ENCODE data around the gene EOGT.

The EOGT gene
- total RNA-seq: 27.8 to 67.9 (median 54.9) reads per million in 17 experiments

DNA sequence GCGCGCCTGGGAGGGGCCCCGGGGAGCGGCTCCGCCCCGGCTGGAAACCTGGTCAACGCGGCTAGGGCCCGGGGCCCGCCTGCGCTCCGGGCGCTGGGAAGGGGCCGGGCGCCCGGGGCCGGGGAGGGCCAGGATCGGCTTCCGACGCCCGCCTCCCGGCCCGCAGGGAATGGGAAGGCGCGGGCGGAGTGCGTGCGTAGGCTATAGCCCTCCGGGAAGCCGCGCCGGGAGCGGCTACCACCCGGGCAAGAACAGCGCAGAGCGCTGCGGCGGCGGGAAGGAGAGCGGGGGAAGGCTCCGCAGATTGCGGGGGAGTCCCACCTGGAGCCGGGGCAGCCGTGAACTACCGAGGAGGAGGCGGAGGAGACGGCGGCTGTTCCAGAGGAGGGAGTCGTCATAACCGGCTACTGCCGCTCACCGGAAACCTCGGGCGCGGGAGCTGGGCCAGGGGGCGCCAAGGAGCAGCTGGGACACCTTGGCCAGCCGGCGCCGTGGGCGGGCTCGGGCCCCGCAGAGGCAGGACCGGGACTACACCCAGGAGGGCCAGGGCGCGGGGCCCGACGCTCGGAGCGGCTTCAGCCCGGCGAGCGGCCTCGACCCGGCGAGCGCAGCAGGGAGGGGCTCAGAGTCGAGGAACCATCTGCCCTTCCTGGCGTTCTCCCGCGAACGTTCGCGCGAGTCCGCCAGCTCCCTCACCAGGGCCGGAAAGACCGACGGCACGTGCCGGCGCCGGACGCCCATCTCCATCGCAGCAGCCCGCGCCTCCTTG is at the start of gene EOGT:
Gene EOGT, minus strand, starts transcription at position 432 of the 769 bp plus-strand sequence. CDS start 3,838 bp downstream, outside the sequence.
- DNase-seq: peak; percentile 80 to 95 (median 88)

DNA sequence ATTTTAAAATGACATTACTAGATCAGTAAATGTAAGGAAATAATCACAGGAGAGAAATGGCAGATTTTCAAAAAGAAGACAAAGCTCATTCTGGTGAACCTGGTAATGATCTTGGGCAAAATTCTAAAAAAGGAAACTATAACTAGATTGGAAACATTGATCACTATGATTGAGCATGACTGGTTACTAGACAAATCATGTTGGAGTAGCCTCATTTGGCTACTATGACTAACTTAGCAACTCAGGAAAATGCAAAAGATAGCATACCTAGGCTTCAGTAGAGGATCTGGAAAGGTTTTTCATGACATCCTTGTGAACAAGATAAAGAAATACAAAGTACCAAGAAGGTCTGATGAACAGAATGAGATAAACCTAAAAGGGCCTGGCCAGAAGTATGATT is 46.2 kb upstream of the EOGT start:
- no peak for DNase-seq

DNA sequence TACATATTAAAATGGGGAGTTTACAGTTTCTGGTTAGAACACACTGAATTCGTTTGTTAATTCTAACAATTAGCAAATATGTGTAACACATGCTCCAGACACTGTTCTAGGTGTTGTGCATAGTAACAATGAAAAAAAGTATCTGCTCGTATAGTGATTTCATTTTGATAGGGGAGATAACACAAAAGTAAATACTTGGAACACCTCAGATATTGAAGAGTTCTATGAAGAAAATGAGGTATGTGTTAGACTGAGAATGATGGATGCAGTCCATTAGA is 45.4 kb upstream of the EOGT start:
- no peak for DNase-seq

DNA sequence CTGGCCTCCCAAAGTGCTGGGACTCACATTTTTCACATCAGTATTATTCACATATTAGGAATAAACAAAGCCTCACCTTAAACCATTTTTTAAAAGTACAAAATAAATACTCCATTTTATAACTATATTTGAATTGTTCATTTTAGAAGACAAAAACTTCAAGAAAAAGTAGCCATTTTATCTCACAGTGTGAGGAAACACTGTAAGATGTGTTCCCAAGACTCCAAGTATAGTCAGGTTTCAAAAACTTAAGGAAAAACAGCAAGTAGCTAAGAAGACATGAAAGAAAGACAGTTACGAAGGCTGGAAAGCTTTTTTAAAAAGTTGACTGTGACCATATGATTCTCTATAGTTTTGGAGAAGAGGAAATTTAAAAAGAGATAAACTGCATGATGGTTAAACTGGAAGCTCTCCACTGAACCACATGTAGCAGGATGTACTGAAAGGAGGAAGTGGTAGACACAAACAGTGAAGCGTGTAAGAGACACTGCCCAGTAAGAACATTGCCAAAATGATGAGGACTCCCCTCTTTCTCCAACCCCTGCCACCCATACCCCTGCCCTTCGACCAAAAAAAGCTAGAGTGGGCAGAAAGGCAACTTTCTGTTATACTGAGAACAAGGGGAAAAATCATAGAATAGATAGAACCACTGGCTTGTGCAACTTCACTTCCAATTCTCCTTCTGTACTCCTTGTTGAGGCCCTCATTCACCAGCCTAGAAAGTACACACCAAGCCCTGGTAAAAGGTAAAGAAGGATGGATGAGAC is 44.9 kb upstream of the EOGT start:
- peak in 3 of 4 experiments; percentile 16 to 55 (median 49) for DNase-seq

DNA sequence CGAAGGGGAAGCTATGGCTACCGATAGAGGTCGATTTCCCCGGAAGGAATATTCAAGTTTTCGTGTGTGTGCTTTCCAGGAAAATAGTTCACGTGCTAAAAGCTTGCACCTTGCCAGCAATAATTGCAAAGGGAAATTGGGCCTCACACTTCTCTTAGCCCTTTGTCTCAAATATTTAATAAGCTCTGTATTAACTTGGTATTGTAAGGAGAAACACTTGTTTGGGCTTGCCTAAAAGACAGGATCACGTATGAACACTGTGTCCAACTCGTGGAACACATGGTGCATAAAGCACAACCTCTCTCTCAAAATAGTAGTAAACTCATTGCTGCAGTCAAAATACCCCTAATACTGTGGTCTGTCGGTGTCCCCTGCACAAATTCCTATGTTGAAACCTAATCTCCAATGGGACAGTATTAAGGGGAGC is 39.0 kb upstream of the EOGT start:
- DNase-seq: no peak

DNA sequence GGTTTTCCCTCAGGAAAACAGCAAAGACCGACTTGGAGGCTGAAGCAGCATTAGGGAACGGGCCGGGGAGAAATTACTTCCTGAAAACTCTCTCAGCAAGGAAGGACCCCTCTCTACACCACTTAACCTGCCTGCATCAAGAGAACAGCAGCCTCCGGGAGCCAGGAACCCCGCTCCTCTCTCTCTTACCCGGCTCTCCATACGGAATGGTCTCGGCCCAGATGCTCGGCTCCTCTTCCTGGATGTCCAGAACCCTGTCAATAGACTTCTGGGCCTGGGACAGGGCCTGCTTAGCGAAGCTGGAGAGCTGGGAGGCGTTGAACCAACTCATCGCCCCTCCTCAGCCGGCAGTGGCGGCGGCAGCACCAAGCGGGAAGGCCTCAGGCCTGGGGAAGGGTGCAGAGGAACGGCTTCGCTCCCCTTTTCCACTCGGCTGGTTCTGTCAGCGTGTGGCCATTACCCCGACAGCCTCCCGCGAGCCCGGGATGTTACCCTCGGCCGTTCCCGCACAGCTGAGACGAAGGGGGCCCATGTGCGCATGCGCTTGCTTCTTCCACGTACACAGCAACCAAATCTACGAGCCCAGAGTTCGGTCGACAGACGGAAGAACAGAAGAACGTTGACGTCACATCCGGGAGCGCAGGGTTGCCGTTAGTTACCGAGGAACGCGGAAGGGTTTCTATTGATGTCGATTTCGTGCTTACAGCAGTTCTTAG is 38.4 kb upstream of the EOGT start, which contains the start of gene TMF1:
Gene TMF1, minus strand, starts transcription at position 578 of the 716 bp plus-strand sequence. Its CDS starts 247 bp downstream, at position 331.
- peak; percentile 99 to 100 (median 99) for DNase-seq

DNA sequence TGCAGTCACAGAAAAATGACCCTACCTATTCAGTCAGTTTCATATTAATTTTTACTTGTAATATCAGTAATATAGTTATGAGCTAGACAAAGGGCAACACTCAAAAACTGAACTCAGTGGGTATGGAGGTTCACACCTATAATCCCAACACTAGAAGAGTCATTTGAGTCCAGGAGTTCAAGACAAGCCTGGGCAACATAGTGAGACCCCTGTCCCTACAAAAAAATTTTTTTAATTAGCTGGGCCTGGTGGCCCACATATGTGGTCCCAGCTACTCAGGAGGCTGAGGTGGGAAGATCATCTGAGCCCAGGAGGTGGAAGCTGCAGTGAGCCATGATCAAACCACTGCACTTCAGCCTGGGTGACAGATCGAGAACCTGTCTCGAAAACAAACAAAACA is 35.5 kb upstream of the EOGT start:
- no peak for DNase-seq

DNA sequence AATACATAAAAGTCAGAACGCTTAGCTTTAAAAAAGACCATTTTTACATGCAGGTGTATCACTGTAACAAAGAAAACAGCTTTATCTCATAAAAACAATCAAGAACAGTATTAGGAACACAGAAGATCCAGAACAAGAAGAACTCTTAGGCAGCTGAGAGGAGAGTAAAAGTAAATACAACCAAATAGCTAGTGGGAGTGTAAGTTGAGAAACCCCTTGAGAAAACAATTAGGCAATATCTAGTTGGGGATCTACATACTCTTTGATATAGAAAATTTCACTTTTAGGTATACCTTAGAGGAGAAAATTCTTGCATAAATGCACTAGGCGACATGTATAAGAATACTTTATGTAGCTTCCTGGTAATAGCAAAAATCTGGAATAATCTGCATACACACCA is 31.1 kb upstream of the EOGT start:
- DNase-seq: no peak

DNA sequence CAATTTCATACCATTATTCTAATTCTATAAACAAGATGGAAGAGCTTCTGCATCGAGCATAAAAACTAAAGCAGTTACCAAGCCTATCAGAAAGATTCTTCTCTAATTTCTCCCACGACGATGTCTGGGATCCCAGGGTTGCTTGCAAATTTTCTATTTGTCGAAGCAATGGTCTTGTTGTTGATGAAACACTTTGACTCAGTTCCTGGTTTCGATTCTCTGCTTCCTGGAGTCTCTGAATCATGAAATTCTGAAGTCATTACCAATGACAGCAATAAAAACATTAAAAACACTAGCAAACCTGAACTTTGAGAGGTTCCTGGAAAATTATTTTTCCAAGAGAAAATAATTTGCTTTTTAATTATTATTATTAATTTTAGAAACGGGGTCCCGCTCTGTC is 20.0 kb upstream of the EOGT start:
- peak; percentile 76 to 91 (median 82) for DNase-seq

DNA sequence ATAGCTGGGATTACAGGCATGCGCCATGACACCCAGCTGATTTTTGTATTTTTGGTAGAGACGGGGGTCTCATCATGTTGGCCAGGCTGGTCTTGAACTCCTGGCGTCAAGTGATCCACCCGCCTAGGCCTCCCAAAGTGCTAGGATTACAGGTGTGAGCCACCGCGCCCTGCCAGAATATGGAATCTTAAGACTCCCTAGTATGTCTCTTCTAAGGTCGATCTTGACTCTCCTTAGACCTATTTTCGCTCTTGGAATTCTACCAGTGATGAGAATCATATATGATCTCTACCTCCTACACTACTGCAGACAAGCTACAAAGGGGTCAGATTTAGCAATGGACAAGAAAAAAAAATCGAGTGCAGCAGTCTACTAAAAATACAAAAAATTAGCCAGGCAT is 19.3 kb upstream of the EOGT start:
- DNase-seq: no peak

DNA sequence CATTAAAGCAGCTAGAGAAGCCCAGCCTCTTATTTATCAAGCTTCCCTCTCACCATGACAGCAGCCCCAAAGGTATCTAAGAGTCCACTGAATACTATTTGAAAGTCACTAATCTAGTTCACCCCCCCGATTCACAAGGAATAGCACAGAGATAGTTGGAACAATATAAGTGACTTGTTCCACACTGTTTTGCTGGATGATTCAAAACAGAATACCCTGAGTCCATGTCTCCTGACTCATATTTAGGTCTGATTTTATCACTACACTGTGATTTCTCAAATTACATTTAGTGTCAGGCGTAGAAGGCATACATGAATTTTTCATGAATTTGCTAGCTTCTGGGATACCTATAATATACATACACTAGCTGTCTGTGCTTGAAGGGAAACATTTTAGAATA is 18.7 kb upstream of the EOGT start:
- DNase-seq: no peak

DNA sequence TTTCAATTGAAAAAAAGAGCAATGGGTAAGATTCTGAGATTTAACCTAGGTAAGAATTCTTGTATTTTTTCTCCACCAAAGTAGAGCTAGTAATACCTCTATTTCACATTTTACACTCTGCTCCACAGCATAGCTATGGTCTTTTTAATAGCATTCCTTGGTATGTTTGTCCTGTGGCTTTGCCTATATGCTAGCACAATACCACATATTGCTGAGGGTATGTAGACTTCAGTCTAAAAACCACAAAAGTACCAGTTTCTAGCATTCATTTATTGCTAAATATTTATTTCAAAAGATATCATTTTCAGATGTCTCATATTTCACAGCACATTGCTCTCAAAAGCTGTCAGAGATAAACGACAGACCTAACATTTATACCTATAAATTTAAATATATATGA is 18.2 kb upstream of the EOGT start:
- DNase-seq: no peak

DNA sequence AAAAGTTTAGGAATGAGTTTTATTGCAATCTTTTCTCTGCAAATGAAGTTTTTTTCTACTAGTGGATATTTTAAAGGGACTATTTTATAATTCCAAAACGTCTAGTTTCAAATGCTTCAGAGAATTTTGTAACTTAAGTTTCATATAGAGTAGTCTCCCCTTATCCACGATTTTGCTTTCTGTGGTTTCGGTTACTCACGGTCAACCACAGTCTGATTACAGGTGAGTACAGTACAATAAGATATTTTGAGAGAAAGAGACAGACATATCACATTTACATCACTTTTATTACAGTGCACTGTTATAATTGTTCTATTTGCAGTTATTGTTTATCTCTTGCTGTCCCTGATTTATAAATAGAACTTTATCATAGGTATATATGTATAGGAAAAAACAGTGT is 7.4 kb upstream of the EOGT start:
- DNase-seq: no peak

DNA sequence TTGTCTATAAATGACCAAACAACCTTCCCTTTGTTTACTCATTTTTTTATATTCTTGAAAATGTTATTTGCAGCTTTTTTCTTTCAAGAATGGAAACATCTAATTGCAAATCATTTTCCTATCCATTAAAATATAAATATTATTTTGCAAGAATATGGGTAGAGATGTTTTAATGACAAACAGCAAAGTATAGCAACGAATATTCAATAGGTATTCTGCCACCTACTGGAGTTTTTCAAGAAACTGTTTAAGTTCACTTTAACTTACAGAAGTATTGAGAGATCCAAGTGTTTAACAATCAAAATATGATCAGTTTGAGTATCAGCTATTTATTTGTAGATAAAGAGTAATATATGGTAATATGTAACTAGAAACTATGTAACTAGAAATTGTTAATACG is 6.9 kb upstream of the EOGT start:
- DNase-seq: peak in 2 of 4 experiments; percentile 10 to 33

DNA sequence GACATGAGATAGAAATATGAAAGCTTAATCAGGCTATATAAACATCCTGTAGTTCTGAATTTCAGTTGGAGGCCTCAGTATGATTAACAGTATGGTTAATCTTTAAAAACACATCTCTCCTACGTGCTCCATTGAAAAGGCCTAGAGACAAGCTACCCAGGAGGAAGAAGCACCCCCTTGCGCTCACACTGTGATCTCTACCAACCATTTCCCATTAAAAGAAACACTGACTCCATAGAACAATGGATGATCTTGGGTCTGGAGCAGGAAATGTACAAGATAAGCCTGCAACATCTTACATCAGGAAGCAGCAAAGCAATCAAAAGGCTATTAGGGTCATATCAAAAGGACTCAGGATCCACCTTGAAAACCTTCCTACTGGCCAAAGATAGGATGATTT is 3.4 kb upstream of the EOGT start:
- DNase-seq: no peak

DNA sequence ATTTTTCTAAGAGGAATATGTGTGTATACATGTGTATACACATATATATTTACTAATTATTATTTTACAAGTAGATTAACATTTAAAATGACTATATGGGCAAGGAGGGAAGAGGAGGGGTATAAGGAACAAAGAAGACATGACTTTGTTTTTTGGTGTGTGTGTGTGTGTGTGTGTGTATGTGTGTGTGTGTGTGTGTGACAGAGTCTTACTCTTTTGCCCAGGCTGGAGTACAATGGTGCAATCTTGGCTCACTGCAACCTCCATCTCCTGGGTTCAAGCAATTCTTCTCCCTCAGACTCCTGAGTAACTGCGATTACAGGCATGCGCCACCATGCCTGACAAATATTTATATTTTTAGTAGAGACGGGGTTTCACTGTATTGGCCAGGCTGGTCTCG is 2.6 kb upstream of the EOGT start:
- DNase-seq: no peak

DNA sequence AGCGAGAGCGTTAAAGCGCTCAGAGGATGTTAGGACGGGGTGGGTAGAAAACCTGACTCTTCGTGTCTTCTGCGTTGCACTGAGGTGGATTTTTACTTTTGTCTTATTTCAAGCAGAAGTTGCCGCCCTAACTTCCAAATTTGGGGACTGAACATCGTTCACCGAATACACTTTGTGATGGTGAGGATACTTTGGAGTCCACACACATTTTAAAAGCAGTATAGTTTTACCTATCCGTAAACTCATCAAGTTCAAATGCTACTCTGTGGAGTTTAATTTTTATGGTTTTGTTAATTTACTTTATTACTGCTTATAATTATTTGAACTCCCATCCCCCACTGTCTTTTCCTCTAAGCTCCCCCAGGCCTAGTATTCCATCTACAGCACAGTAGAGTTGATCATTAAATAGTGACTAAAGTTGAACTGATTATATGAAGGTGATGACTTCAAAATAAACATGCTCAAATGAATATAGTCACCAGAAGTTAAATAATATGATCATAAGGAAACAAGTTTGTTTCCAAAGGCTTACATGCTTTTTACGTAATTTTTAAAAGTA is 617 bp upstream of the EOGT start:
- no peak for DNase-seq

DNA sequence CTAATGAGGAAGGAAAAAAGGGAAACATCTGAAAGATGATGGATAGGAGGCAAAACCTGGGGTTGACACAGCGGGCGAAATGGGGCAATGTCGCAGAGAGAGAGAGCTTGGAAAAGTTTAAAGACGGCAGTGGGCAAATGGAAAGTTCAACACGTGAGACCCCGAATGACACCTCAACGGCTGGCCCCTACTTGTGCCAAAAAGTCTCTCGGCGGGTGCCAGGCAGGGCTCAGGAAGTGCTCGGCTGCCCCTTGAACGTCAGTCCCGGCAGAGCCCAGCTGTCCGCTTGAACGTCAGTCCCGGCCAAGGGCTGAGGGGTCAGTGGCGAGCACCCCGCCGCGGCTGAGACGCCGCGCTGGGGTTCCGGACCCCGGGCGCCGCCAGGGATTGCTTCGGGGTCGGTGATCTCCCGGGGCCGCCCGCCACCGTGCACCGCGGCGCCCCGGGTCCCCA is 658 bp downstream of the EOGT start:
- peak in 2 of 4 experiments; percentile 59 to 67 for DNase-seq

DNA sequence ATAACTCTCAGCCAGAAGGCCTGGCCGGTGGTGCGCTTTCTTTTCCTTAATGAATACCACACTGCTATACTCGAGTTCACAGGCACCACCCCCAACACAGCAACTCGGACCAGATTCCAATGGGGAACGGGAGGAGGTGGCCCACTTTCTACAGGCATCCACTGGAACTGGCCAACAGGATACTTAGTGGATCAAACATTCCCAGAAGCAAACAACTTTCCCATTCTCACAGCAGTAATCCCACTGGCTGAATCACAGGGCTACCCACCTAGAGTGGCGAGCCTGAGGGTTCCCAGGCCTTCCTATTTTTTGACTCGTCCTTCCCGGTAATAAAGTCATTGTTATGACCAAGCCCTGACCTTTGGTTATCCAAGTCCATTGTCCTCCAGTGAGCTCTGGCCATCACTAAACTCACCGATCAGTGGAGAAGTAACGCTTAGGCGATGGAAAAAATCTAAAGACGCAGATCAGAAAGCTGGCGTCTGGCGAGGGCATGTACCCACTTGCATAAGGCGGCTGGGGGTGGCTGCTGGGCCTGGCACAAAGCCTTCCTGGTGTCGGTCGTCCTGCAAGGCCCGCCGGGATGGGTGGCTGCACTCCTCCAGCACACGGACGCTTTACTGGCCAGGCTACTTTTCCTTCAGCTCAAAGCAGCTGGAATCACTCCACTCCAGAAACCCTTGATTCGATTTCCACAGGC is 1.2 kb downstream of the EOGT start:
- DNase-seq: no peak

DNA sequence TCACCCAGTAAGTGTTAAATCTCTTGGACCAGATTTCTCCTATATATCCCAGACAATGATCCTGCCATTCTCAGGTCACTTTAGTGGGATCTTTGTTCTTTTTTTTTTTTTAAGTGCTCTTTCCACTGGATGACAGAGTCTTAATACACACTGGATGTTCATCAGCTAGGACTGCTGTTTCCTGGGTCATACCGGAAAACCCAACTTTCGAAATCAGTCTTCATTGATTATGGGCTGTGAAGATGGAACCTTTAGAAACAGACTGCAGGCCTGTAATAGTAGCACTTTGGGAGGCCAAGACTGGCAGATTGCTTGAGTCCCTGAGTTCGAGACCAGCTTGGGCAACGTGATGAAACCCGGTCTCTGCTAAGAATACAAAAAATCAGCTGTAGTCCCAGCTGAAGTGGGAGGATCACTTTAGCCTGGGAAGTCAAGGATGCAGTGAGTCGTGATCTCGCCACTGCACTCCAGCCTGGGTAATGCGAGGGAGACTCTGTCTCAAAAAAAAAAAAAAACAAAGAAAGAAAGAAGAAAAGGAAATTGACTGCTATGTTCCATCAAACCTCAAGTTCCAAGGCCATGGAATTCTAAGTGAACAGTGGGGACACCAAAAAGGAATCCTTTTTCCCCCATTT is 2.3 kb downstream of the EOGT start:
- DNase-seq: no peak

DNA sequence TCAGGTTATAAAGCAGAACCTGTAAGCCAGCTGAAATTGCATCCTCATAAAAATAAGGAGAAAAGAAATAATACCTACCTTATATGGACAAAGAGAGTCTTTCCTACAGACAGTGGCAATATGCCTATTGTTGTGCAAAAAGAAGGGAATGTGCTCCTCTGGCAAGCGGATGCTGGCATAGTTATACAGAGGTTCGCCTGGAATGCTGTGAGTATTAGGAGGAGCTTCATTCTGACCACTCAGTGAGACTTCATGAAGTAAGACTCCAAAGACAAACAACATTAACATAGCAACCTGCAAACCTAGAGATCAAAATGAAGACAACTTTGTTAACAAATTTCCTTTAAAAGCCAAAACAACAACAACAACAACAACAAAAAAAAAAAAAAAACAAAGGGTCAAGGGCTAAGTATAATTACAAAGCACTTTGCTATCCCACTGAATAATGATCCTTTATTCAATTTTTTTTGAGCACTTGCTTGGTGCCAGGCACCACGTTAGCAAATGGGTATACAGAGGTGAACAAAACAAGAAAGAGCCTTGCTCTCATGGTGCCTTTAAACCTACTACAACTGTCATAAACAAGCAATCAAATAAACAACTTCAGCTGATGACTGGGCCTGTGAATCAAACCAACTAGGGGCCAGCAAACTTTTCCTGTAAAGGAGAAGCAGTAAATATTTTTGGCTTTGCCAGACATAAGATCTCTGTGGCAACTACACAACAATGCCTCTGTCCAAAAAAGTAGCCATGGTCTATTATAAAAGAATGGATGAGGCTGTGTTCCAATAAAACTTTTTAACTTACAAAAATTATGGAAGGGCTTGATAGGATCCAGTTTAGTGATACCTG is 3.7 kb downstream of the EOGT start:
- no peak for DNase-seq
